Neural cell (in vitro differentiated cells): ENCODE data around the gene TTLL5. TPM values are rescaled to one million over a fixed set of nuclear protein-coding genes. Genes with fewer than 3 reads are reported as not detected.

Experiments
- H2AFZ ChIP-seq: fragments of 200-600, 300-800 bp; sonication (generic), shearing (Covaris generic); 2 replicates; pipeline ENCODE4 v1.6.0; 2014; ENCODE audit warnings: low read depth, mild to moderate bottlenecking, antibody characterized with exemption, low read length, moderate library complexity
- H3F3A ChIP-seq: fragments of 200-600 bp; shearing (Covaris generic); 2 replicates; pipeline ENCODE4 v1.6.1; 2016; ENCODE audit warnings: mild to moderate bottlenecking, moderate library complexity, mixed read lengths, antibody characterized with exemption, low read length; ENCODE audit not compliant: insufficient read depth, poor library complexity, severe bottlenecking
- H3K27ac ChIP-seq: fragments of 200-600, 300-800 bp; sonication (generic), shearing (Covaris generic); 2 replicates; pipeline ENCODE4 v1.5.1; 2014; ENCODE audit warnings: mild to moderate bottlenecking, low read length, moderate library complexity
- H3K27me3 ChIP-seq: fragments of 300-800, 200-600 bp; sonication (generic), shearing (Covaris generic); 2 replicates; pipeline ENCODE4 v1.6.0; 2014; ENCODE audit warnings: mild to moderate bottlenecking, low read depth, low read length, moderate library complexity; ENCODE audit not compliant: insufficient read depth
- H3K36me3 ChIP-seq: fragments of 300-800, 200-600 bp; sonication (generic), shearing (Covaris generic); 2 replicates; pipeline ENCODE4 v1.5.1; 2014; ENCODE audit warnings: mild to moderate bottlenecking, antibody characterized with exemption, low read length, moderate library complexity; ENCODE audit not compliant: insufficient read depth
- H3K4me2 ChIP-seq: fragments of 300-800, 200-600 bp; sonication (generic), shearing (Covaris generic); 2 replicates; pipeline ENCODE4 v1.6.0; 2014; ENCODE audit warnings: mild to moderate bottlenecking, low read length
- H3K4me3 ChIP-seq: fragments of 300-800, 200-600 bp; sonication (generic), shearing (Covaris generic); 2 replicates; pipeline ENCODE4 v1.5.1; 2014; ENCODE audit warnings: mild to moderate bottlenecking, low read length, moderate library complexity
- H3K79me2 ChIP-seq: fragments of 200-600 bp; shearing (Covaris generic); replicated peaks from 2 replicates; pipeline ENCODE4 v1.6.0; 2014; ENCODE audit warnings: mild to moderate bottlenecking, low read length, moderate library complexity; ENCODE audit not compliant: insufficient read depth
- H3K9ac ChIP-seq: fragments of 300-800, 200-600 bp; sonication (generic), shearing (Covaris generic); 2 replicates; pipeline ENCODE4 v1.6.1; 2016; ENCODE audit warnings: mild to moderate bottlenecking, low read length, mixed read lengths
- H3K9me2 ChIP-seq: fragments of 200-600 bp; shearing (Covaris generic); 2 replicates; pipeline ENCODE4 v1.6.1; 2016; ENCODE audit warnings: mild to moderate bottlenecking, low read length, mixed read lengths; ENCODE audit not compliant: insufficient read depth
- H3K9me3 ChIP-seq: fragments of 200-600, 300-800 bp; sonication (generic), shearing (Covaris generic); 2 replicates; pipeline ENCODE4 v1.6.1; 2016; ENCODE audit warnings: mild to moderate bottlenecking, mixed run types, low read length, moderate library complexity, mixed read lengths
- H4K20me1 ChIP-seq: fragments of 200-600 bp; shearing (Covaris generic); 2 replicates; pipeline ENCODE4 v1.6.1; 2016; ENCODE audit warnings: mild to moderate bottlenecking, mixed run types; ENCODE audit not compliant: insufficient read depth
- EP300 ChIP-seq: fragments of 450-650 bp; conservative IDR thresholded peaks from 2 replicates; pipeline ENCODE4 v1.6.1; 2014; ENCODE audit warnings: antibody characterized with exemption, mild to moderate bottlenecking, moderate library complexity; ENCODE audit not compliant: poor library complexity, severe bottlenecking
- EZH2 ChIP-seq: fragments of 200-600, 300-800 bp; shearing (Covaris generic), sonication (generic); IDR thresholded peaks from 2 replicates; pipeline ENCODE4 v1.6.1; 2014; ENCODE audit warnings: antibody characterized with exemption, low read length, borderline replicate concordance, mild to moderate bottlenecking; ENCODE audit not compliant: insufficient read depth, poor library complexity, severe bottlenecking
- MXI1 ChIP-seq: fragments of 450-650 bp; conservative IDR thresholded peaks from 2 replicates; pipeline ENCODE4 v1.6.1; 2014; ENCODE audit warnings: antibody characterized with exemption, mild to moderate bottlenecking; ENCODE audit not compliant: poor library complexity, severe bottlenecking
- POLR2AphosphoS5 ChIP-seq: IDR thresholded peaks from 2 replicates; pipeline ENCODE4 v1.6.1; 2012
- RAD21 ChIP-seq: fragments of 450-650 bp; conservative IDR thresholded peaks from 2 replicates; pipeline ENCODE4 v1.6.1; 2014; ENCODE audit warnings: antibody characterized with exemption, mild to moderate bottlenecking, moderate library complexity
- SMC3 ChIP-seq: fragments of 450-650 bp; conservative IDR thresholded peaks from 2 replicates; pipeline ENCODE4 v1.6.1; 2014; ENCODE audit warnings: antibody characterized with exemption, mild to moderate bottlenecking, moderate library complexity; ENCODE audit not compliant: poor library complexity
- TAF1 ChIP-seq: IDR thresholded peaks from 2 replicates; pipeline ENCODE4 v1.6.1; 2012; ENCODE audit warnings: low read depth
- polyA plus RNA-seq: library from polyadenylated mRNA; depleted of rRNA; stranded (reverse); fragments of >200 nt; gene quantifications from 2 replicates; pipeline ENCODE4 v1.2.3, GENCODE V29; 2014
- TF ChIP-seq, protein P1 (sequence below): IDR thresholded peaks from 2 replicates; pipeline ENCODE4 v1.6.1; 2012; ENCODE audit warnings: borderline replicate concordance
- TF ChIP-seq, protein P2 (sequence below): fragments of 450-650 bp; IDR thresholded peaks from 2 replicates; pipeline ENCODE4 v1.5.1; 2014; ENCODE audit warnings: antibody characterized with exemption, mild to moderate bottlenecking, moderate library complexity; ENCODE audit not compliant: poor library complexity, severe bottlenecking

The TTLL5 gene
- polyA plus RNA-seq, 1 donor from 2014 or later = 8.2 TPM

DNA sequence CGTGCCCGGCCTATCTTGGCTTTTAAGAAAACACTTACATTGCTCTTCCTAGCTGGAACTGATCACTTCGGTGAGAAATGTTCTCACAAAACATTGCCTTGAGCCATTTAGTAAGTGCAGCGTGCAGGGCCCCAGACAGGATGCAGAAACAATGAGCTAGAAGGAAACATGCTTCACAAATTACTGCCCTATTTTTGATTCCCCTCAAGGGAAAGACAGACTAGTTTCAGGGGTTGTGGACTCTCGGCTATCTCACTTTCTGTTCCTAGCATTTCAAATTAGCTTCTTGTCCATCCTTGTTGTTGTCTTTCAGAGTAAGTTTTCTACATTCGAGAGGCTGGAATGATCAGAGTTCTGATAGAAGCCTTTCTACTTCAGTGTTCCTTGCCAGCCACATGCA, 299.2 kb downstream of the TTLL5 start:
- Histone ChIP-seq H3K9me2 (no peaks in the 10 kb centered on the region), H3K27ac (no peak overlapping the region), H3K36me3 (no peaks in the 10 kb centered on the region), H3K79me2 (no peaks in the 10 kb centered on the region), H3K4me2 (no peak overlapping the region), H3K9ac (no peak overlapping the region), H2AFZ (no peak overlapping the region), H3K9me3 (no peaks in the 10 kb centered on the region), H3K4me3 (no peak overlapping the region), H3K27me3 (no peaks in the 10 kb centered on the region), H4K20me1 (no peaks in the 10 kb centered on the region), H3F3A (no peaks in the 10 kb centered on the region)
- TF ChIP-seq TAF1 = no peak
- no peak for TF ChIP-seq POLR2AphosphoS5
- TF ChIP-seq MXI1 = no peak

DNA sequence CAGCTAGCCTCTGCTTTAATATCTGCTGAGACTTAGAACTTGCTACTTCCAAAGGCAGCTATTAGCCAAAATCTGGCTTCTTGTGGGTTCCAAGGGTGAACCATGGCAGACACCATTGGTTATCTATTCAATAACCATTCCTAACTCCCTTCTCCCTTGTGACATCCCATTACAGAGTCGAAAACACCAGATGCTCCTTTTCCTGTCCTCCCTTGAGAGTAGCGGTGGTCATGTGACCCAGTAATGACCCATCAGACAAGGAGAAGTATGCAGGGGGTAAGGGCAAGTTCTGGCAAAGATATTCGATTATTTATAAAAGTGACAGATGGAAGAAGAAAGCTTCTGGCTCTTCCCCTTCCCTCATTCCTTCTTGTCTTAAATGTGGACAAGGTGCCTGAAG, 300.6 kb downstream of the TTLL5 start:
- no peak overlapping the region for H3K27ac ChIP-seq
- H3K79me2 ChIP-seq = no peaks in the 10 kb centered on the region
- no peak overlapping the region for H3K4me3 ChIP-seq
- H3K27me3 ChIP-seq = no peaks in the 10 kb centered on the region
- H4K20me1 ChIP-seq = no peaks in the 10 kb centered on the region
- no peaks in the 10 kb centered on the region for H3F3A ChIP-seq
- TF ChIP-seq RAD21 (no peak), EZH2 (no peak), TAF1 (no peak), POLR2AphosphoS5 (no peak), SMC3 (no peak), EP300 (no peak), MXI1 (no peak)
- TF ChIP-seq, protein P1, sequence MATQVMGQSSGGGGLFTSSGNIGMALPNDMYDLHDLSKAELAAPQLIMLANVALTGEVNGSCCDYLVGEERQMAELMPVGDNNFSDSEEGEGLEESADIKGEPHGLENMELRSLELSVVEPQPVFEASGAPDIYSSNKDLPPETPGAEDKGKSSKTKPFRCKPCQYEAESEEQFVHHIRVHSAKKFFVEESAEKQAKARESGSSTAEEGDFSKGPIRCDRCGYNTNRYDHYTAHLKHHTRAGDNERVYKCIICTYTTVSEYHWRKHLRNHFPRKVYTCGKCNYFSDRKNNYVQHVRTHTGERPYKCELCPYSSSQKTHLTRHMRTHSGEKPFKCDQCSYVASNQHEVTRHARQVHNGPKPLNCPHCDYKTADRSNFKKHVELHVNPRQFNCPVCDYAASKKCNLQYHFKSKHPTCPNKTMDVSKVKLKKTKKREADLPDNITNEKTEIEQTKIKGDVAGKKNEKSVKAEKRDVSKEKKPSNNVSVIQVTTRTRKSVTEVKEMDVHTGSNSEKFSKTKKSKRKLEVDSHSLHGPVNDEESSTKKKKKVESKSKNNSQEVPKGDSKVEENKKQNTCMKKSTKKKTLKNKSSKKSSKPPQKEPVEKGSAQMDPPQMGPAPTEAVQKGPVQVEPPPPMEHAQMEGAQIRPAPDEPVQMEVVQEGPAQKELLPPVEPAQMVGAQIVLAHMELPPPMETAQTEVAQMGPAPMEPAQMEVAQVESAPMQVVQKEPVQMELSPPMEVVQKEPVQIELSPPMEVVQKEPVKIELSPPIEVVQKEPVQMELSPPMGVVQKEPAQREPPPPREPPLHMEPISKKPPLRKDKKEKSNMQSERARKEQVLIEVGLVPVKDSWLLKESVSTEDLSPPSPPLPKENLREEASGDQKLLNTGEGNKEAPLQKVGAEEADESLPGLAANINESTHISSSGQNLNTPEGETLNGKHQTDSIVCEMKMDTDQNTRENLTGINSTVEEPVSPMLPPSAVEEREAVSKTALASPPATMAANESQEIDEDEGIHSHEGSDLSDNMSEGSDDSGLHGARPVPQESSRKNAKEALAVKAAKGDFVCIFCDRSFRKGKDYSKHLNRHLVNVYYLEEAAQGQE = no peak
- TF ChIP-seq, protein P2, sequence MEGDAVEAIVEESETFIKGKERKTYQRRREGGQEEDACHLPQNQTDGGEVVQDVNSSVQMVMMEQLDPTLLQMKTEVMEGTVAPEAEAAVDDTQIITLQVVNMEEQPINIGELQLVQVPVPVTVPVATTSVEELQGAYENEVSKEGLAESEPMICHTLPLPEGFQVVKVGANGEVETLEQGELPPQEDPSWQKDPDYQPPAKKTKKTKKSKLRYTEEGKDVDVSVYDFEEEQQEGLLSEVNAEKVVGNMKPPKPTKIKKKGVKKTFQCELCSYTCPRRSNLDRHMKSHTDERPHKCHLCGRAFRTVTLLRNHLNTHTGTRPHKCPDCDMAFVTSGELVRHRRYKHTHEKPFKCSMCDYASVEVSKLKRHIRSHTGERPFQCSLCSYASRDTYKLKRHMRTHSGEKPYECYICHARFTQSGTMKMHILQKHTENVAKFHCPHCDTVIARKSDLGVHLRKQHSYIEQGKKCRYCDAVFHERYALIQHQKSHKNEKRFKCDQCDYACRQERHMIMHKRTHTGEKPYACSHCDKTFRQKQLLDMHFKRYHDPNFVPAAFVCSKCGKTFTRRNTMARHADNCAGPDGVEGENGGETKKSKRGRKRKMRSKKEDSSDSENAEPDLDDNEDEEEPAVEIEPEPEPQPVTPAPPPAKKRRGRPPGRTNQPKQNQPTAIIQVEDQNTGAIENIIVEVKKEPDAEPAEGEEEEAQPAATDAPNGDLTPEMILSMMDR = no peak
- H3K9ac ChIP-seq = no peak overlapping the region
- H2AFZ ChIP-seq = no peak overlapping the region
- H3K9me2 ChIP-seq = no peaks in the 10 kb centered on the region
- no peaks in the 10 kb centered on the region for H3K36me3 ChIP-seq
- H3K9me3 ChIP-seq = no peaks in the 10 kb centered on the region
- no peak overlapping the region for H3K4me2 ChIP-seq

DNA sequence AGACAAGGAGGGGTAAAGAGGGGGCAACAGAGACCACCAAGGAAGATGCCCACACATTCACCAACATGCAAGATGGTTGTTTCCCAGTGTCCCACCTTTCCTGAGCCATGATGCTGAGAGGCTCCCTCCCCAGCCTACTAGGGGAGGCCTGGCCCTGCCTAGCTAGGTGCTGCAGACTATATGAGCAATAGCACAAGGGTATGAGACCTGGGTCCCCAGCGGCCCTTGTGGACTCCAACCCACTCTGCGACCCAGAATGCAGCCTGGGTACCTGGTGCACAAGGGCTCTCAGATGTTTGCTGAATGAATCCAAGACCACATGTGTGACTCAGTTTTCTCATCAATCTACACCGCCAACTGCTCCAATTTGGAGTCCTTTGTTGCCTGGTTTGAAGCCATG, 306.8 kb downstream of the TTLL5 start:
- H3K27ac ChIP-seq = no peak overlapping the region
- H3K9me3 ChIP-seq = no peaks in the 10 kb centered on the region
- H3K79me2 ChIP-seq = no peaks in the 10 kb centered on the region
- H3K36me3 ChIP-seq = no peaks in the 10 kb centered on the region
- no peak overlapping the region for H3K4me3 ChIP-seq
- no peak overlapping the region for H2AFZ ChIP-seq
- H3K9ac ChIP-seq = no peak overlapping the region
- H3K4me2 ChIP-seq = no peak overlapping the region
- no peak for TF ChIP-seq TAF1
- no peak for TF ChIP-seq MXI1
- TF ChIP-seq, protein P2 = no peak
- no peak for TF ChIP-seq EZH2
- TF ChIP-seq EP300 = no peak
- no peak for TF ChIP-seq SMC3
- no peak for TF ChIP-seq RAD21
- TF ChIP-seq POLR2AphosphoS5 = no peak
- TF ChIP-seq, protein P1 = no peak
- no peaks in the 10 kb centered on the region for H3F3A ChIP-seq
- no peaks in the 10 kb centered on the region for H3K9me2 ChIP-seq
- no peaks in the 10 kb centered on the region for H3K27me3 ChIP-seq
- H4K20me1 ChIP-seq = no peaks in the 10 kb centered on the region
